ENCODE results near the gene NHERF1.

The NHERF1 gene

GRCh38 chr17:74761419-74761818, 13.0 kb downstream of the NHERF1 start:
- TF ChIP-seq CREB5 (CRISPR knock-in tag; IDR thresholded peaks at IDR 0.05; ENCODE audit: low read depth) (no peak), PPARA (CRISPR knock-in tag; IDR thresholded peaks at IDR 0.05; ENCODE audit: borderline replicate concordance) (no peak), ZFP30 (CRISPR knock-in tag; IDR thresholded peaks at IDR 0.05) (no peak), CSRNP3 (CRISPR knock-in tag; IDR thresholded peaks at IDR 0.05) (no peak), OSR1 (CRISPR knock-in tag; IDR thresholded peaks at IDR 0.05) (no peak), ESRRG (CRISPR knock-in tag; IDR thresholded peaks at IDR 0.05) (no peak), ARNTL (CRISPR knock-in tag; IDR thresholded peaks at IDR 0.05; ENCODE audit: borderline replicate concordance, low read depth) (no peak), ZNF565 (CRISPR knock-in tag; conservative IDR thresholded peaks at IDR 0.05; ENCODE audit: low read depth) (no peak), ZNF8 (CRISPR knock-in tag; IDR thresholded peaks at IDR 0.05) (no peak), GLIS3 (CRISPR knock-in tag; IDR thresholded peaks at IDR 0.05) (no peak), TSHZ2 (CRISPR knock-in tag; IDR thresholded peaks at IDR 0.05) (no peak), BACH2 (CRISPR knock-in tag; IDR thresholded peaks at IDR 0.05; ENCODE audit: borderline replicate concordance) (no peak)
- ATAC-seq: no peak

- TF ChIP-seq OSR1 (CRISPR knock-in tag; IDR thresholded peaks at IDR 0.05): no peak
- no peak for TF ChIP-seq CSDC2 (CRISPR knock-in tag; IDR thresholded peaks at IDR 0.05)
- no peak for TF ChIP-seq ISL1 (CRISPR knock-in tag; IDR thresholded peaks at IDR 0.05)
- TF ChIP-seq PATZ1 (CRISPR knock-in tag; IDR thresholded peaks at IDR 0.05; ENCODE audit: borderline replicate concordance): no peak
- TF ChIP-seq PPARA (CRISPR knock-in tag; IDR thresholded peaks at IDR 0.05; ENCODE audit: borderline replicate concordance): no peak
- no peak for TF ChIP-seq ZFP3 (CRISPR knock-in tag; IDR thresholded peaks at IDR 0.05)
- TF ChIP-seq ESRRG (CRISPR knock-in tag; IDR thresholded peaks at IDR 0.05): no peak
- TF ChIP-seq ZNF70 (CRISPR knock-in tag; IDR thresholded peaks at IDR 0.05): no peak
- no peak for TF ChIP-seq RARB (CRISPR knock-in tag; IDR thresholded peaks at IDR 0.05)
- TF ChIP-seq GLIS3 (CRISPR knock-in tag; IDR thresholded peaks at IDR 0.05): no peak
- no peak for TF ChIP-seq CREB5 (CRISPR knock-in tag; IDR thresholded peaks at IDR 0.05; ENCODE audit: low read depth)
- no peak for TF ChIP-seq POU6F1 (CRISPR knock-in tag; IDR thresholded peaks at IDR 0.05; ENCODE audit: borderline replicate concordance, low read depth)
- ATAC-seq: no peak
These were observed 13.5 kb downstream of the NHERF1 start for GRCh38 chr17:74761931-74762330.

Data from SK-N-SH treated with all-trans-retinoic acid at 6 μM for 48 hours (cell line).